HG02884 (cell line): Measurements from ENCODE around the gene DZIP1L.
"Not testable (repeated sequence)": the region's sequence is repeated elsewhere in the genome, so short reads cannot be mapped to it uniquely, and the experiment has no call there.

ENCODE experiments used
- ATAC-seq: cut with Tn5 transposase; IDR thresholded peaks from one replicate; pipeline ENCODE4 v1.9.1; 2021; ENCODE audit warnings: mild to moderate bottlenecking, moderate library complexity; ENCODE audit not compliant: unreplicated experiment

Gene DZIP1L, protein sequence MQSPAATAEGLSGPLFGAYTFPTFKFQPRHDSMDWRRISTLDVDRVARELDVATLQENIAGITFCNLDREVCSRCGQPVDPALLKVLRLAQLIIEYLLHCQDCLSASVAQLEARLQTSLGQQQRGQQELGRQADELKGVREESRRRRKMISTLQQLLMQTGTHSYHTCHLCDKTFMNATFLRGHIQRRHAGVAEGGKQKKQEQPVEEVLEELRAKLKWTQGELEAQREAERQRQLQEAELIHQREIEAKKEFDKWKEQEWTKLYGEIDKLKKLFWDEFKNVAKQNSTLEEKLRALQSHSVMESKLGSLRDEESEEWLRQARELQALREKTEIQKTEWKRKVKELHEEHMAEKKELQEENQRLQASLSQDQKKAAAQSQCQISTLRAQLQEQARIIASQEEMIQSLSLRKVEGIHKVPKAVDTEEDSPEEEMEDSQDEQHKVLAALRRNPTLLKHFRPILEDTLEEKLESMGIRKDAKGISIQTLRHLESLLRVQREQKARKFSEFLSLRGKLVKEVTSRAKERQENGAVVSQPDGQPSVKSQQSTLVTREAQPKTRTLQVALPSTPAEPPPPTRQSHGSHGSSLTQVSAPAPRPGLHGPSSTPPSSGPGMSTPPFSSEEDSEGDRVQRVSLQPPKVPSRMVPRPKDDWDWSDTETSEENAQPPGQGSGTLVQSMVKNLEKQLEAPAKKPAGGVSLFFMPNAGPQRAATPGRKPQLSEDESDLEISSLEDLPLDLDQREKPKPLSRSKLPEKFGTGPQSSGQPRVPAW

GRCh38 chr3:138114988-138115971 lies at the start of gene DZIP1L:
TSS of gene DZIP1L (minus strand) at chr3:138115608. CDS start at chr3:138103971, 11,637 bp downstream.
- peak; percentile 81 for ATAC-seq

GRCh38 chr3:138165061-138165460 lies 49.7 kb upstream of the DZIP1L start:
- no peak for ATAC-seq

- ATAC-seq = no peak
These were observed 42.3 kb upstream of the DZIP1L start for GRCh38 chr3:138157743-138158142.

DNA sequence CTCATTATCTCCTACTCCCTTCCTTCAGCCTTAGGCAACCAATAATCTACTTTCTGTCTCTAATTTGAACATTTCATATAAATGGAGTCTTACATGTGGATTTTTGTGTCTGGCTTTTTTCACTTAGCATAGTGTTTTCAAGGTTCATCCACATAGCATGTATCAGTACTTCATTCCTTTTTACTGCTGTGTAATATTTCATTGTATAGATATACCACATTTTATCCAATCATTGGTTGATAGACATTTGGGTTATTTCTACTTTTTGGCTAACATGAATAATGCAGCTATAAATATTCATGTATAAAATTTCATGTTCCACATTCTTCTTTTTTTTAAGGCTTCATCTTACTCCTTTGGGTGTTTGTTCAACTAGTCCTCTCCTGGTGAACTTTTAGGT lies 39.1 kb upstream of the DZIP1L start:
- ATAC-seq = no peak

GRCh38 chr3:138148503-138148902 lies 33.1 kb upstream of the DZIP1L start:
- ATAC-seq = no peak

GRCh38 chr3:138142181-138142580 lies 26.8 kb upstream of the DZIP1L start:
- ATAC-seq = not testable (repeated sequence)

DNA sequence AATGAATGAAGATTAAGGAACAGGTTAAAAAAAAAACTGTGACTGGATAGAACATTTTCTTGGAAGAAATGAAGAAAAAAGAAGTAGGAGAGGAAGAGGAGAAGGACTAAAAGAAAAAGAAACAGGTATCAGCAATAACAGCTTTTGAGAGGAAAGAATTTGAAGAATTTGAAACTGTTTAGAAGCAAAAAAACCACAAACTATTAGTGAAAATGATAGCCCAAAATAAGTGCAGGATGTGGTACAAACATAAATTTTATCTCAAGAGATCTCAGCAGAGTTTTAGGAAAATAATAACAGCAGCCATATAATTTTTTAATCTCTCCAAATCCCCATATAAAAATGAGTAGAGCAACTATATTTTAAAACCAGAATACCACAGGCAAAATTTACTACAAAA lies 25.5 kb upstream of the DZIP1L start:
- no peak for ATAC-seq

DNA sequence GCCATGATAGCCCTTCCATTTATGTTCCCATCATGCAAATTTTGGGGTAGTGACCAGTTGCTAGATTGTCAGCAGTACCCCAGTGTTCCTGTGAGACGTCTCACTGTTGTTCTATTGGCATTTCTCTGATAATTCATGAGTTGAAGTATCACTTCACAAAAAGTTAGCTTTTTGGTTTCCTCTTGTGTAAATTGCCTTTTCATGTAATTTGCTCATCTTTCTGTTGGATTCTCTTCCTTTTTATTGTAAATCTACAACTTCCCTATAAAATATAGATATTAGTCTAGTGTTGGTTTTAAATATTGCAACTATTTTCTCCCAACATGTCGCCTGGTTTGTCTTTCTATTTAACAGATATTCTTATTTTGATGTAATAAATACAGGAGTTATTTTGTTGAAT lies 24.3 kb upstream of the DZIP1L start:
- ATAC-seq = no peak

DNA sequence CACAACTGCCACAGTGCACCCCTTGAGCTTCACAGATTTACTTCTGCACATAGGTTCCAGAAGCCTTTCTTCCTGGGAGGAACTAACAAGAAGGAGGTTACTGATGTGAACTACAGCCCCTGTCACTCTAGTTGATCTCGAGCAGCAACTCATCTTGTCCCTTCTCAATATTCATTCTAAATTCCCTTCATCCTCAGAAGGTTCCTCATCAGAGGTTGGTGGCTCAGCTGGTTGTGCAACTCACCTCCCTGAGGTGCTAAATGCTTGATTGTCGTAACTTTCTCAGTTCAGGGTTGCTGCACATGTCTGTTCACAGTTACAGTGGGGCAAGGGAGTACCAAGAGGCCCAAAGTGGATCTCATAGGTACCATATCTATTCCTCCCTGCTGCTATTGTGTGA lies 22.5 kb upstream of the DZIP1L start:
- no peak for ATAC-seq

DNA sequence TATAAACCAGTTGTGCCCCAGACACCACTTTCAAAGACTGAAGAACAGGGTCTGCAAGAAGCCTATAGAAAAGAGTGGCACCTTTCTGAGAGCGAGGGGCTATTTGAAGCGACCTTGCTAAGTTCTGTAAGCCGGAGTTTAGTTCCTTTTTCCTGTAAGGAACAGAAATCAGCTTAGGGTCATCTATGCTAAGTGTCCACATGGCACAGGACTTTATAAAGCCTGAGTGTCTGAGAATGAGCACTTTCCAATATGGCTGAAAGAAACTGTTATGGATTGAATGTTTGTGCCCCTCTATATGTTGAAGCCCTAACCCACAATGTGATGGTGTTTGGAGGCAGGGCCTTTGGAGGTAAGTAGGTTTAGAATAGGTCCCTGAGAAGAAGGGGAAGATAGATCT lies 20.8 kb upstream of the DZIP1L start:
- ATAC-seq = no peak

GRCh38 chr3:138135833-138136194 lies 20.4 kb upstream of the DZIP1L start:
- ATAC-seq = no peak

- ATAC-seq = no peak
These were observed 19.9 kb upstream of the DZIP1L start for GRCh38 chr3:138135146-138135832.

GRCh38 chr3:138132239-138132638 lies 16.8 kb upstream of the DZIP1L start, which contains the start of gene A4GNT:
TSS of gene A4GNT (minus strand) at chr3:138132390. CDS start at chr3:138131256, 1,134 bp downstream.
- no peak for ATAC-seq

- no peak for ATAC-seq
These were observed 12.4 kb upstream of the DZIP1L start for GRCh38 chr3:138127636-138128365.

- no peak for ATAC-seq
These were observed 10.3 kb upstream of the DZIP1L start for GRCh38 chr3:138125548-138126221.

DNA sequence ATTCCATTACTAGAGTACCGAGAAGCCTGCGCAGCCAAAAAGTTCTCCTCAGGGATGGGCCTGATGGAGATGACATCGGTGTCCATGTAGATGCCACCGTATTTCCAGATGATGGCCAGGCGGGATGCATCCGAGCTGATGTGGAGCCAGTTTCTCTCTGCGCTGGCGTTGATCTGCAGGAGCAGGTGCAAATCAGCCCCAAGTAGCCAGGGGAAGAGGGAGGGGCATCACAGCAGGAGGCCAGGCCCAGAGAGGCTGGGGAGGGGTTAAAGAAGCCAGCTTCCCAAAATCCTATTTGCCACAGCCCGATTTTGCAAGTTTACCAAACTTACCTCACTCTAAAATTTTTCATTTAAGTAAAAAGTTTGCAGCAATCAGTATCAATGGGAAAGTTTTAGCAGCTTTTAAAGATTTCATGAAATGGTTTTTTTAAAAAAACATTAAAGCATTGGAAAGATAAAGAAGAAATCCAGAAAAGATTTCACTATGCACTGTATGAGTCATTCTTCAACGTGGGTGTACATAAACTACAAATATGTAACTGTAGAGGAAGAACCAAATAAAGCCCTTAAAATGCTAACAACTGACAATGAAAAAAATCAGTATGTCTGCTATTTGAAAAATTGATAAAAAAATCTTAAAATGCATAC lies 9.4 kb upstream of the DZIP1L start:
- ATAC-seq = no peak

GRCh38 chr3:138124188-138124587 lies 8.8 kb upstream of the DZIP1L start:
- no peak for ATAC-seq

- no peak for ATAC-seq
These were observed 4.0 kb upstream of the DZIP1L start for GRCh38 chr3:138119423-138119766.
